Islet precursor cell (in vitro differentiated cells): ENCODE data around the gene DMRTA2.
A peak's percentile ranks its signal among the peaks of the same experiment; 100 is the strongest.
"Not testable (repeated sequence)": the region's sequence is repeated elsewhere in the genome, so short reads cannot be mapped to it uniquely, and the experiment has no call there.

ENCODE experiments used
- DNase-seq: peaks from one replicate; pipeline ENCODE4 v3.0.0-alpha.2; 2018

DMRTA2 gene

GRCh38 chr1:50422675-50422945 lies 633 bp downstream of the DMRTA2 start:
- no peak for DNase-seq

GRCh38 chr1:50421768-50422674 lies 1.2 kb downstream of the DMRTA2 start:
- DNase-seq = no peak

- no peak for DNase-seq
These were observed 1.9 kb downstream of the DMRTA2 start for GRCh38 chr1:50421366-50421748.

GRCh38 chr1:50420689-50421365 lies 2.4 kb downstream of the DMRTA2 start:
- no peak for DNase-seq

- no peak for DNase-seq
These were observed 3.2 kb downstream of the DMRTA2 start for GRCh38 chr1:50419907-50420677.

GRCh38 chr1:50419192-50419906 lies 3.9 kb downstream of the DMRTA2 start:
- peak; percentile 77 for DNase-seq

GRCh38 chr1:50418600-50419109 lies 4.6 kb downstream of the DMRTA2 start:
- peak; percentile 70 for DNase-seq

GRCh38 chr1:50417946-50418599 lies 5.2 kb downstream of the DMRTA2 start:
- DNase-seq = no peak

- no peak for DNase-seq
These were observed 5.7 kb downstream of the DMRTA2 start for GRCh38 chr1:50417507-50417906.

- DNase-seq = no peak
These were observed 6.4 kb downstream of the DMRTA2 start for GRCh38 chr1:50416553-50417453.

- DNase-seq = no peak
These were observed 7.1 kb downstream of the DMRTA2 start for GRCh38 chr1:50416150-50416527.

- no peak for DNase-seq
These were observed 7.8 kb downstream of the DMRTA2 start for GRCh38 chr1:50415235-50416149.

GRCh38 chr1:50414853-50415234 lies 8.4 kb downstream of the DMRTA2 start:
- no peak for DNase-seq

GRCh38 chr1:50412813-50413476 lies 10.3 kb downstream of the DMRTA2 start:
- DNase-seq = no peak

GRCh38 chr1:50405814-50406213 lies 17.4 kb downstream of the DMRTA2 start:
- no peak for DNase-seq

GRCh38 chr1:50393522-50394120 lies 29.6 kb downstream of the DMRTA2 start:
- no peak for DNase-seq

- not testable (repeated sequence) for DNase-seq
These were observed 41.7 kb downstream of the DMRTA2 start for GRCh38 chr1:50381551-50381950.

- no peak for DNase-seq
These were observed 44.5 kb downstream of the DMRTA2 start for GRCh38 chr1:50378770-50379169.

GRCh38 chr1:50373532-50373931 lies 49.7 kb downstream of the DMRTA2 start:
- no peak for DNase-seq
